Right renal cortex interstitium (tissue), 3 donors: Measurements from ENCODE around the gene PACRGL. TPM values are rescaled to one million over a fixed set of nuclear protein-coding genes. Genes with fewer than 3 reads are reported as not detected.

ENCODE experiments used
- DNase-seq, 3 donors: peaks; one replicate each; pipeline ENCODE4 v3.0.0-alpha.2; 2013; ENCODE audit warnings: low read depth in 3 of 3, low spot score in 2 of 3
- polyA plus RNA-seq, 3 donors: library from polyadenylated mRNA; unstranded; fragments of 120-200 nt; gene quantifications; one replicate each; pipeline ENCODE4 v1.2.1, GENCODE V29; 2013; ENCODE audit not compliant: insufficient read length in 3 of 3

Gene PACRGL
- 10 to 100 TPM; 27.8 to 30.2 (median 28.9) TPM for polyA plus RNA-seq

GRCh38 chr4:20700007-20700761 is at the start of gene PACRGL:
PACRGL (plus strand) TSS chr4:20700458; CDS start chr4:20704482, 4,024 bp downstream.
- peak; percentile 88 to 91 (median 89) for DNase-seq

GRCh38 chr4:20652226-20652885 is 47.9 kb upstream of the PACRGL start:
- no peak for DNase-seq

GRCh38 chr4:20658456-20658855 is 41.8 kb upstream of the PACRGL start:
- no peak for DNase-seq

- DNase-seq, result no peak
Measured at GRCh38 chr4:20662851-20663250, 37.4 kb upstream of the PACRGL start.

- no peak for DNase-seq
Measured at GRCh38 chr4:20666012-20666860, 34.0 kb upstream of the PACRGL start.

GRCh38 chr4:20672262-20672661 is 28.0 kb upstream of the PACRGL start:
- no peak for DNase-seq

- no peak for DNase-seq
Measured at GRCh38 chr4:20675786-20676185, 24.5 kb upstream of the PACRGL start.

GRCh38 chr4:20676501-20677197 is 23.6 kb upstream of the PACRGL start:
- DNase-seq, result no peak

GRCh38 chr4:20678400-20678799 is 21.9 kb upstream of the PACRGL start:
- DNase-seq, result no peak

GRCh38 chr4:20679951-20680350 is 20.3 kb upstream of the PACRGL start:
- no peak for DNase-seq

GRCh38 chr4:20680736-20681135 is 19.5 kb upstream of the PACRGL start:
- DNase-seq, result no peak

- DNase-seq, result no peak
Measured at GRCh38 chr4:20681271-20681670, 19.0 kb upstream of the PACRGL start.

GRCh38 chr4:20682853-20683252 is 17.4 kb upstream of the PACRGL start:
- no peak for DNase-seq

- DNase-seq, result no peak
Measured at GRCh38 chr4:20683766-20684165, 16.5 kb upstream of the PACRGL start.

- no peak for DNase-seq
Measured at GRCh38 chr4:20684852-20685763, 15.2 kb upstream of the PACRGL start.

- DNase-seq, result no peak
Measured at GRCh38 chr4:20687864-20688263, 12.4 kb upstream of the PACRGL start.

GRCh38 chr4:20696815-20697214 is 3.4 kb upstream of the PACRGL start:
- no peak for DNase-seq

- DNase-seq, result no peak
Measured at GRCh38 chr4:20698382-20698781, 1.9 kb upstream of the PACRGL start.

- DNase-seq, result no peak
Measured at GRCh38 chr4:20698820-20699219, 1.4 kb upstream of the PACRGL start.

- DNase-seq, result no peak
Measured at GRCh38 chr4:20711335-20711734, 11.1 kb downstream of the PACRGL start.
